Endothelial cell (in vitro differentiated cells): ENCODE data around the gene TMEM272. TPM values are rescaled to one million over a fixed set of nuclear protein-coding genes. Genes with fewer than 3 reads are reported as not detected.

Experiments used
- DNase-seq: peaks from one replicate; pipeline ENCODE4 v3.0.0; 2021; ENCODE audit warnings: low spot score
- H3K27ac Mint-ChIP-seq: one replicate; pipeline ENCODE4 v1.8.0; 2021; ENCODE audit warnings: mixed read lengths, inconsistent platforms; ENCODE audit not compliant: unreplicated experiment
- H3K27me3 Mint-ChIP-seq: one replicate; pipeline ENCODE4 v1.8.0; 2021; ENCODE audit warnings: mild to moderate bottlenecking, moderate library complexity, mixed read lengths, inconsistent platforms; ENCODE audit not compliant: unreplicated experiment
- H3K36me3 Mint-ChIP-seq: one replicate; pipeline ENCODE4 v1.8.0; 2021; ENCODE audit warnings: mild to moderate bottlenecking, low read depth, mixed read lengths, inconsistent platforms; ENCODE audit not compliant: unreplicated experiment
- H3K4me1 Mint-ChIP-seq: one replicate; pipeline ENCODE4 v1.8.0; 2021; ENCODE audit warnings: mild to moderate bottlenecking, mixed read lengths, inconsistent platforms; ENCODE audit not compliant: unreplicated experiment
- H3K4me3 Mint-ChIP-seq: one replicate; pipeline ENCODE4 v1.8.0; 2021; ENCODE audit warnings: mild to moderate bottlenecking, mixed read lengths, inconsistent platforms; ENCODE audit not compliant: unreplicated experiment
- H3K9me3 Mint-ChIP-seq: one replicate; pipeline ENCODE4 v1.8.0; 2021; ENCODE audit warnings: mixed read lengths, inconsistent platforms; ENCODE audit not compliant: unreplicated experiment
- total RNA-seq: library from RNA; stranded (reverse); fragmentation: NEBNext Ultra II Directional; extraction: Animal tissue kit (Norgen Biotek cat#: 25700); gene quantifications from one replicate; pipeline ENCODE4 v1.2.1, GENCODE V29; 2021; ENCODE audit not compliant: unreplicated experiment
- TF ChIP-seq, protein P1 (sequence below): fragments of 200-600 bp; sonication (generic); IDR thresholded peaks from one replicate; pipeline ENCODE4 v1.5.0; 2021; ENCODE audit warnings: antibody characterized with exemption; ENCODE audit not compliant: unreplicated experiment

TMEM272 gene
- total RNA-seq, 1 donor from 2014 or later: 0.15 TPM

DNA sequence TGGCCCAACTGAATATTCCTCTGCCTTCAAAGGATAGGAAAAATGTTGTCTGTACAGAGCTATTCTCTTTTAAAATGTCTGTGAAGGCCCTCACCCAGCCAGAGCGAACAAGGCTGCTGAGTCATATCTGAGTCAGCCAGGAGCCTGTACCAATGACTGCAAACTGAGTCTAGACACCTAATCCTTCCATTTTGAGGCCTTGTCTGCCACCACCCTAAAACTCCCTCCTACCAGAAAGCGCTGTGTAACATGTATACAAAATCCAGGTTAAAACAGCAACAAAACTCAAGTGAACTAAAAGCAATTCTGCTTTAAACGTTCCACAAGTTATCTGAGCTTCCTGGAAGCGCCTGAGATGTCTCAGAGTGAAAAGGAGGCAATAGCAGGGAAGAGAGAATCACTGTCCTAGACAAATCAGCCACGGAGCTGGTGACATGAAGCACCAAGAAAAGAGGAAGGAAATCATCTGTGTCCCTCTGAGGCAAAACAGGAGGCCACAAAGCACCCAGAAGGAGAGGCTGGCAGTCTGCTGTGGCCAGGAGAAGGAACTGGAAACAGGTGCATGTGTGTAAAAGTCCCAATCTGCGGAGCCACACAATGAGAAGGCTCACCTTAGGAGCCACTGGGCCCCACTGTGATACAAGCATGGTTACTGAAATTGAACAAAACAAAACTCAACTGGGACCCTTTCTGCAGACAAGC is 51.3 kb downstream of the TMEM272 start:
- no peaks in the 10 kb centered on the region for H3K9me3 Mint-ChIP-seq
- peaks cover 9% of the 10 kb centered on the region for H3K36me3 Mint-ChIP-seq
- no peak for DNase-seq
- peaks cover 17% of the 10 kb centered on the region for H3K4me1 Mint-ChIP-seq
- TF ChIP-seq, protein P1, sequence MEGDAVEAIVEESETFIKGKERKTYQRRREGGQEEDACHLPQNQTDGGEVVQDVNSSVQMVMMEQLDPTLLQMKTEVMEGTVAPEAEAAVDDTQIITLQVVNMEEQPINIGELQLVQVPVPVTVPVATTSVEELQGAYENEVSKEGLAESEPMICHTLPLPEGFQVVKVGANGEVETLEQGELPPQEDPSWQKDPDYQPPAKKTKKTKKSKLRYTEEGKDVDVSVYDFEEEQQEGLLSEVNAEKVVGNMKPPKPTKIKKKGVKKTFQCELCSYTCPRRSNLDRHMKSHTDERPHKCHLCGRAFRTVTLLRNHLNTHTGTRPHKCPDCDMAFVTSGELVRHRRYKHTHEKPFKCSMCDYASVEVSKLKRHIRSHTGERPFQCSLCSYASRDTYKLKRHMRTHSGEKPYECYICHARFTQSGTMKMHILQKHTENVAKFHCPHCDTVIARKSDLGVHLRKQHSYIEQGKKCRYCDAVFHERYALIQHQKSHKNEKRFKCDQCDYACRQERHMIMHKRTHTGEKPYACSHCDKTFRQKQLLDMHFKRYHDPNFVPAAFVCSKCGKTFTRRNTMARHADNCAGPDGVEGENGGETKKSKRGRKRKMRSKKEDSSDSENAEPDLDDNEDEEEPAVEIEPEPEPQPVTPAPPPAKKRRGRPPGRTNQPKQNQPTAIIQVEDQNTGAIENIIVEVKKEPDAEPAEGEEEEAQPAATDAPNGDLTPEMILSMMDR: no peak
- no peak overlapping the region for H3K4me3 Mint-ChIP-seq
- no peak overlapping the region for H3K27ac Mint-ChIP-seq
- H3K27me3 Mint-ChIP-seq: peaks cover 4% of the 10 kb centered on the region

DNA sequence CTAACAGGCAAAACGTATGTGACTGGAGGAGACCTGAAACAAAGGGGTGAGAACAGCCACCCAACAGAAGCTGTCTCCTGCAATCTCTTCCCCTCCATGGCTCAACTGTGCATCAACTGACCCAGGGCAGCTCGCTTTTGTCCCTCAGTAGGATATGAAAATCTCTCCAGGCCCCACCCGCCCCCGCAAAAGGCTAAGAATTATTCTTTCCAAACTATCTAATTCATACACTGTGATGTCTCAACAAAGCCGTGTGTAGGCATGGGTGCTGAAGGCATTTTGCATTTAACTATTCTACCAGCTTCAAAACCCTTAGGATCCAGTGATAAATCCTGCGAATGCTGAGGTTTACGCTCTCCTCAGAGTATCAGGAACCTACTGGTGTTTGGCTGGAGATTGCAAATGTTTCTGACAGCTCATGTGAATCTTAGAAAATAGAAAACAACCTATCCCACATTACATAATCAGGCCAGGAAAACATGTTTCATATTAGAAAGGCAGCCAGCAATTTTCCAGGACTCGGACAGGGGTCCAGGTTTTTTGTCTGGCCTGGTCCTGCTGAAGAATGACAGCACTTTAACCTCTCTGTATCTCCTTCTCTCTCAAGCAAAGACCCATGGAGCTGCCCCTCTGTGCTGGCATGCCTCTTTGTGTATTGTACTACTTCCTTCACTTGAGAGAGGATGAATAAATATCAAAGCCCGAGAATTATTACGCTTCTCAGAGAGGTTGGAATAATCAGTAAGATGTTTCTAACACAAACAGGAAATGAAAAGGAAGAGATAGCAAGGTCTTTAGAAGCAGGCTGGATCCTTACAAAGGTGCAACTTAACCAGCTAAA is 58.3 kb downstream of the TMEM272 start:
- Mint-ChIP-seq H3K36me3 (peaks cover 8% of the 10 kb centered on the region), H3K27ac (no peak overlapping the region), H3K4me3 (no peak overlapping the region), H3K27me3 (peaks cover 4% of the 10 kb centered on the region), H3K4me1 (peaks cover 9% of the 10 kb centered on the region), H3K9me3 (no peaks in the 10 kb centered on the region)
- DNase-seq: no peak
- TF ChIP-seq, protein P1: no peak

DNA sequence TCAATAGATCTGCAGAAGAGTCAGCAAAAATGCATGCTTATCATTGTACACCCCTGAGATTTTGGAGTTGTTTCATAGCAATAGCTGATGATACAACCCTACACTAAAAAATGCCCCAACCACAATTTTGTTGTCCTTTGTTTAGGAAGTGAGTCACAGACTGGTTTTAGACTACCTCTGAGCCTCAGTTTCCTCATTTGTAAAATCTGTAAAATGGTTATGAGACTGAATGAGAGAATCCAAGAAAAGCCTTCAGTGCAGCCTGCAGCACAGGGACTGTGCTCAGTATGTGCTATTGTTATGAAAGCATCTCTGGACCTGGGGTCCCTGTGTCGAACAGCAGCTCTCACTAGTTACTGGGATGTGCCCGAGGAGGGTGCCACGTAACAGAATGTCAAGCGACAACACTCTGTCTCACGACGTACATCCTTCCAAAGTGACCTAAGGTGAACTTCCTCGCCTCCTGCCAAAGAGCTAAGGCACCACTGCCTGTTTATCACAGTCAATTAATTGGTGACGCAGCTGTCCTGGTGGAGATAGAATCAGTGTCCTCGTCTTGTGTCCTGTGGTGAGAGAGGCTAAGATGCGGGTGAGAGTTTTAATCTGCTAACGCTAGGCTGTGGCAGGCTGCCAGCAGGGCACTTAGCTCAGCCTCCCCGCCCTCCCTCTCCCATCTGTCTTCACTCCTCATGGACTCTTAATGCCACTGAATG is 59.1 kb downstream of the TMEM272 start:
- H3K4me3 Mint-ChIP-seq: no peak overlapping the region
- no peaks in the 10 kb centered on the region for H3K9me3 Mint-ChIP-seq
- DNase-seq: no peak
- peaks cover 4% of the 10 kb centered on the region for H3K27me3 Mint-ChIP-seq
- TF ChIP-seq, protein P1: no peak
- peaks cover 9% of the 10 kb centered on the region for H3K4me1 Mint-ChIP-seq
- no peak overlapping the region for H3K27ac Mint-ChIP-seq
- H3K36me3 Mint-ChIP-seq: peaks cover 8% of the 10 kb centered on the region

DNA sequence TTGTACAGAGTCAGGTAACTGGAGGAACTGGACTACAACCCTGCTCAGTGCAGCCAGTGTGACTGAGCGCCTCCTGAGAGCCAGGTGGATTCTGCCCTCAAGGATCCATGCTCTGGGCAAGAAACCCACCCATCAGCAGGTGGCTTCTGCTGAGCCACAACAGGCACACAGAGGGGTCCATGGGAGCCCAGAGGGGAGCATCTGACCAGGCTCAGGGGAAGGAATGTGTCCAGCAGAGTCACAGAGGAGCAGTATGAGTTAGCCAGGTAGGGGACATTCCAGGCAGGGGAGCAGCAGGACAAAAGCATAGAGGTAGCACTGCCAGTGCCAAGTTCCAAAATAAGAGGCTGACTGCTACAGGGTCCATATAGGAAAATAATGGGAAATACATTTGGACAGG is 60.9 kb downstream of the TMEM272 start:
- Mint-ChIP-seq H3K27me3 (peaks cover 4% of the 10 kb centered on the region), H3K36me3 (peaks cover 3% of the 10 kb centered on the region), H3K27ac (no peak overlapping the region), H3K4me1 (peaks cover 12% of the 10 kb centered on the region), H3K4me3 (no peak overlapping the region), H3K9me3 (no peaks in the 10 kb centered on the region)
- DNase-seq: no peak
- TF ChIP-seq, protein P1: no peak
